HCT116 (cell line): ENCODE measurements around the gene THRB. TPM values are rescaled to one million over a fixed set of nuclear protein-coding genes. Genes with fewer than 3 reads are reported as not detected.

Experiments
- ATAC-seq: fragments of 200-7000 bp; cut with Tn5 transposase; 2 replicates; pipeline ENCODE4 v1.9.1; 2020; ENCODE audit warnings: mild to moderate bottlenecking, moderate library complexity
- BruUV-seq: library from RNA; stranded (reverse); fragments of 400-500 nt; replicated peaks from 2 replicates; lab custom pipeline; 2021; lab: Mats Ljungman, UMichigan
- CTCF ChIA-PET: fragments of 300-600 bp; sonication (Branson Sonifier 250); formaldehyde crosslinking; loops from one replicate; lab custom pipeline; 2021; ENCODE audit warnings: antibody characterized with exemption; lab: Charles Lee
- POLR2A ChIA-PET: fragments of 300-600, 350-600 bp; sonication (Branson Sonifier 250); formaldehyde crosslinking; loops from one replicate; lab custom pipeline; 2021; ENCODE audit warnings: antibody characterized with exemption; lab: Charles Lee
- RAD21 ChIA-PET, 2 experiments: fragments of 300-600 bp; sonication (Branson Sonifier 250); formaldehyde crosslinking; loops; one replicate each; lab custom pipeline; 2023; ENCODE audit warnings: low total read pairs in 2 of 2; ENCODE audit not compliant: uncharacterized antibody in 2 of 2, unreplicated experiment in 2 of 2, low non-redundant PET in 1 of 2; lab: Charles Lee
- DNase-seq: peaks from one replicate; pipeline ENCODE4 v3.0.0-alpha.2; 2010; ENCODE audit warnings: low read depth, low spot score
- H2AFZ ChIP-seq: fragments of 200-600 bp; shearing (Covaris generic), sonication (generic); 2 replicates; pipeline ENCODE4 v1.6.1; 2017; ENCODE audit warnings: low read depth, mixed run types, mixed read lengths, antibody characterized with exemption, low read length; ENCODE audit not compliant: poor library complexity, severe bottlenecking
- H3K27ac ChIP-seq: 2 replicates; pipeline ENCODE4 v1.5.1; 2012; ENCODE audit warnings: low read depth, low read length
- H3K27me3 ChIP-seq: fragments of 200-600 bp; sonication (generic); 2 replicates; pipeline ENCODE4 v1.6.1; 2016; ENCODE audit warnings: mixed run types, low read length, mixed read lengths; ENCODE audit not compliant: insufficient read depth
- H3K36me3 ChIP-seq, 2 experiments: fragments of 200-500 bp in 1 of 2; fragments of 200-600 bp in 1 of 2; sonication (Bioruptor generic) in 1 of 2; sonication (generic) in 1 of 2; 2 replicates each; pipeline versions ENCODE4 v1.5.1 to v1.6.1; 2014 to 2016; ENCODE audit warnings: low read length in 2 of 2, inconsistent platforms in 1 of 2, mixed read lengths in 1 of 2, mixed run types in 1 of 2; ENCODE audit not compliant: insufficient read depth in 2 of 2, control insufficient read depth in 1 of 2
- H3K4me1 ChIP-seq, 2 experiments: fragments of 200-600 bp in 1 of 2; sonication (generic) in 1 of 2; 2 replicates each; pipeline versions ENCODE4 v1.5.1 to v1.6.1; 2012 to 2017; ENCODE audit warnings: low read length in 2 of 2, inconsistent platforms in 1 of 2, mild to moderate bottlenecking in 1 of 2, mixed read lengths in 1 of 2, mixed run types in 1 of 2, moderate library complexity in 1 of 2; ENCODE audit not compliant: insufficient read depth in 2 of 2, control insufficient read depth in 1 of 2
- H3K4me2 ChIP-seq: fragments of 200-600 bp; sonication (generic); 2 replicates; pipeline ENCODE4 v1.6.1; 2017; ENCODE audit warnings: mixed run types, low read length, mixed read lengths
- H3K4me3 ChIP-seq, 2 experiments: fragments of 200-600 bp in 1 of 2; sonication (generic) in 1 of 2; replicated peaks in 1 of 2; 2 replicates each; pipeline ENCODE4 v1.5.1; 2011 to 2016; ENCODE audit warnings: low read length in 2 of 2, control low read depth in 1 of 2, low read depth in 1 of 2, mild to moderate bottlenecking in 1 of 2, mixed read lengths in 1 of 2, mixed run types in 1 of 2
- H3K79me2 ChIP-seq: fragments of 200-600 bp; sonication (generic); 2 replicates; pipeline ENCODE4 v1.6.1; 2017; ENCODE audit warnings: mild to moderate bottlenecking, mixed run types, low read length, moderate library complexity, mixed read lengths; ENCODE audit not compliant: insufficient read depth
- H3K9ac ChIP-seq: fragments of 200-600 bp; sonication (generic); 2 replicates; pipeline ENCODE4 v1.6.1; 2016; ENCODE audit warnings: low read length, mixed read lengths
- H3K9me2 ChIP-seq: fragments of 200-600 bp; sonication (generic), shearing (Covaris generic); 2 replicates; pipeline ENCODE4 v1.6.1; 2017; ENCODE audit warnings: mixed run types, mild to moderate bottlenecking, moderate library complexity; ENCODE audit not compliant: insufficient read depth
- H3K9me3 ChIP-seq, 2 experiments: fragments of 200-500 bp in 1 of 2; fragments of 200-600 bp in 1 of 2; sonication (Bioruptor generic) in 1 of 2; sonication (generic) in 1 of 2; 2 replicates each; pipeline ENCODE4 v1.6.1; 2014 to 2017; ENCODE audit warnings: low read length in 2 of 2, mixed read lengths in 2 of 2, inconsistent platforms in 1 of 2, low read depth in 1 of 2, mild to moderate bottlenecking in 1 of 2, mixed run types in 1 of 2, moderate library complexity in 1 of 2; ENCODE audit not compliant: control insufficient read depth in 1 of 2, insufficient read depth in 1 of 2
- H4K20me1 ChIP-seq: fragments of 200-600 bp; sonication (generic), shearing (Covaris generic); 2 replicates; pipeline ENCODE4 v1.6.1; 2017; ENCODE audit warnings: mixed run types, mild to moderate bottlenecking, moderate library complexity; ENCODE audit not compliant: insufficient read depth
- CBX3 ChIP-seq: IDR thresholded peaks from 2 replicates; pipeline ENCODE4 v1.6.1; 2012; ENCODE audit warnings: low read depth
- ELF1 ChIP-seq: IDR thresholded peaks from 2 replicates; pipeline ENCODE4 v1.6.1; 2012; ENCODE audit warnings: low read depth, borderline replicate concordance
- EZH2 ChIP-seq: fragments of 200-600 bp; sonication (generic); IDR thresholded peaks from 2 replicates; pipeline ENCODE4 v1.6.1; 2017; ENCODE audit warnings: antibody characterized with exemption, mixed run types
- FOSL1 ChIP-seq: IDR thresholded peaks from 2 replicates; pipeline ENCODE4 v1.6.1; 2012; ENCODE audit warnings: low read depth
- JUND ChIP-seq: IDR thresholded peaks from 2 replicates; pipeline ENCODE4 v1.6.1; 2012
- ZFX ChIP-seq: fragments of 450-650 bp; IDR thresholded peaks from 2 replicates; pipeline ENCODE4 v1.6.1; 2017
- intact Hi-C: fragments of 100-400 bp; cut with micrococcal nuclease; formaldehyde crosslinking; loops from 2 replicates; pipeline ENCODE4 v1.10.0; 2022
- total RNA-seq: library from RNA; stranded (reverse); gene quantifications from one replicate; pipeline ENCODE4 v1.2.1, GENCODE V29; 2021; ENCODE audit not compliant: unreplicated experiment
- TF ChIP-seq, protein P1 (sequence below): IDR thresholded peaks from 2 replicates; pipeline ENCODE4 v1.6.1; 2012; ENCODE audit warnings: low read depth
- TF ChIP-seq, protein P2 (sequence below): IDR thresholded peaks from 2 replicates; pipeline ENCODE4 v1.6.1; 2012

Gene THRB
- total RNA-seq, 1 experiment from 2014 or later = 2.5 TPM

DNA sequence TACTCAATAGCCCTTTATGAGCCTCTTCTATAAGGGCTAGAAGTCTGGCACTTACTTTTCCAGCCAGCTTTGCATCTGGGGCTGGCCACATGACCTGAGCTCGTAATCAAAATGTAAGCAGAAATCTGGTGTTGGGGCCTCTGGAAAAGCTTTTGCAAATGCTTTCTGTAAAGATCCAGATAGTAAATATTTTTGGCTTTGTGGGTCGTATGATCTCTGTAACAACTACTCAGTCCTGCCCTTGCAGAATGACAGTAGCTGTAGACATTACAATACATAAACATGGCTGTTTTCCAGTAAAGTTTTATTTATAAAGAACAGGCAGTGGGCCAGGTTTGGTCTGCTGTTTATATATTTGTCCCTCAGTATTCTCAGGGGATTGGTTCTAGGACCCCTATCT is 46.2 kb upstream of the THRB start:
- Histone ChIP-seq H3K36me3 (no peaks in the 10 kb centered on the region), H3K27me3 (no peaks in the 10 kb centered on the region), H3K27ac (no peak overlapping the region), H3K9me3 (no peaks in the 10 kb centered on the region), H3K4me3 (no peak overlapping the region), H3K79me2 (no peaks in the 10 kb centered on the region), H3K4me2 (no peak overlapping the region), H4K20me1 (no peaks in the 10 kb centered on the region), H3K4me1 (no peaks in the 10 kb centered on the region), H3K9me2 (no peaks in the 10 kb centered on the region), H2AFZ (no peak overlapping the region), H3K9ac (no peak overlapping the region)
- ChIA-PET POLR2A (no interaction called here), CTCF (no interaction called here), RAD21 (no interaction called here)
- no TSS peak for BruUV-seq
- ATAC-seq (no peak), DNase-seq (no peak)
- intact Hi-C loops = no loop called here
- TF ChIP-seq EZH2 (no peak), ELF1 (no peak), JUND (no peak), ZFX (no peak), CBX3 (no peak), FOSL1 (no peak)
- TF ChIP-seq, protein P1, sequence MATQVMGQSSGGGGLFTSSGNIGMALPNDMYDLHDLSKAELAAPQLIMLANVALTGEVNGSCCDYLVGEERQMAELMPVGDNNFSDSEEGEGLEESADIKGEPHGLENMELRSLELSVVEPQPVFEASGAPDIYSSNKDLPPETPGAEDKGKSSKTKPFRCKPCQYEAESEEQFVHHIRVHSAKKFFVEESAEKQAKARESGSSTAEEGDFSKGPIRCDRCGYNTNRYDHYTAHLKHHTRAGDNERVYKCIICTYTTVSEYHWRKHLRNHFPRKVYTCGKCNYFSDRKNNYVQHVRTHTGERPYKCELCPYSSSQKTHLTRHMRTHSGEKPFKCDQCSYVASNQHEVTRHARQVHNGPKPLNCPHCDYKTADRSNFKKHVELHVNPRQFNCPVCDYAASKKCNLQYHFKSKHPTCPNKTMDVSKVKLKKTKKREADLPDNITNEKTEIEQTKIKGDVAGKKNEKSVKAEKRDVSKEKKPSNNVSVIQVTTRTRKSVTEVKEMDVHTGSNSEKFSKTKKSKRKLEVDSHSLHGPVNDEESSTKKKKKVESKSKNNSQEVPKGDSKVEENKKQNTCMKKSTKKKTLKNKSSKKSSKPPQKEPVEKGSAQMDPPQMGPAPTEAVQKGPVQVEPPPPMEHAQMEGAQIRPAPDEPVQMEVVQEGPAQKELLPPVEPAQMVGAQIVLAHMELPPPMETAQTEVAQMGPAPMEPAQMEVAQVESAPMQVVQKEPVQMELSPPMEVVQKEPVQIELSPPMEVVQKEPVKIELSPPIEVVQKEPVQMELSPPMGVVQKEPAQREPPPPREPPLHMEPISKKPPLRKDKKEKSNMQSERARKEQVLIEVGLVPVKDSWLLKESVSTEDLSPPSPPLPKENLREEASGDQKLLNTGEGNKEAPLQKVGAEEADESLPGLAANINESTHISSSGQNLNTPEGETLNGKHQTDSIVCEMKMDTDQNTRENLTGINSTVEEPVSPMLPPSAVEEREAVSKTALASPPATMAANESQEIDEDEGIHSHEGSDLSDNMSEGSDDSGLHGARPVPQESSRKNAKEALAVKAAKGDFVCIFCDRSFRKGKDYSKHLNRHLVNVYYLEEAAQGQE = no peak
- TF ChIP-seq, protein P2, sequence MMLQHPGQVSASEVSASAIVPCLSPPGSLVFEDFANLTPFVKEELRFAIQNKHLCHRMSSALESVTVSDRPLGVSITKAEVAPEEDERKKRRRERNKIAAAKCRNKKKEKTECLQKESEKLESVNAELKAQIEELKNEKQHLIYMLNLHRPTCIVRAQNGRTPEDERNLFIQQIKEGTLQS = no peak
- TF ChIP-seq, all 23 proteins: peak for 0
